Gastrocnemius medialis (tissue), 4 donors: ENCODE measurements around the gene KLHL18. TPM values are rescaled to one million over a fixed set of nuclear protein-coding genes. Genes with fewer than 3 reads are reported as not detected.

ENCODE experiments used
- ATAC-seq, 2 donors: fragments of 150-250 bp; one replicate each; pipeline ENCODE4 v1.9.1; 2016
- DNase-seq, 2 donors: peaks; one replicate each; pipeline ENCODE4 v3.0.0-alpha.2; 2019
- H3K27ac ChIP-seq, 4 donors: fragments of 200-600 bp; sonication (generic); 1 replicate in 1 of 4; 2 replicates in 3 of 4; pipeline ENCODE4 v1.5.1; 2016 to 2018; ENCODE audit warnings: mild to moderate bottlenecking in 2 of 4, moderate library complexity in 1 of 4
- H3K27me3 ChIP-seq, 3 donors: fragments of 200-600 bp; sonication (generic) in 2 of 3; 1 replicate in 1 of 3; 2 replicates in 2 of 3; pipeline versions ENCODE4 v1.5.1 to v1.6.0; 2016 to 2019; ENCODE audit warnings: mild to moderate bottlenecking in 1 of 3, moderate library complexity in 1 of 3
- H3K36me3 ChIP-seq, 2 donors: fragments of 200-600 bp; sonication (generic) in 1 of 2; one replicate each; pipeline ENCODE4 v1.5.1; 2017 to 2018
- H3K4me1 ChIP-seq, 2 donors: fragments of 200-600 bp; sonication (generic) in 1 of 2; one replicate each; pipeline ENCODE4 v1.5.1; 2016 to 2017; ENCODE audit warnings: mild to moderate bottlenecking in 2 of 2
- H3K4me3 ChIP-seq, 4 donors: fragments of 200-600 bp; sonication (generic) in 3 of 4; 1 replicate in 1 of 4; 2 replicates in 3 of 4; pipeline ENCODE4 v1.5.1; 2016 to 2019; ENCODE audit warnings: mild to moderate bottlenecking in 2 of 4
- H3K9me3 ChIP-seq, 3 donors: fragments of 200-600 bp; sonication (generic) in 2 of 3; 1 replicate in 1 of 3; 2 replicates in 2 of 3; pipeline ENCODE4 v1.5.1; 2016 to 2019
- CTCF ChIP-seq, 5 experiments: fragments of 450-650 bp in 3 of 5; fragments of 200-600 bp in 2 of 5; sonication (generic) in 2 of 5; IDR thresholded peaks in 4 of 5; conservative IDR thresholded peaks in 1 of 5; 1 replicate in 4 of 5; 2 replicates in 1 of 5; pipeline ENCODE4 v1.5.1; 2016 to 2019; ENCODE audit warnings: antibody characterized with exemption in 5 of 5, mild to moderate bottlenecking in 3 of 5, moderate library complexity in 3 of 5
- POLR2A ChIP-seq, 2 donors: fragments of 450-650 bp; IDR thresholded peaks; one replicate each; pipeline ENCODE4 v1.6.1; 2017; ENCODE audit warnings: antibody characterized with exemption in 2 of 2, mild to moderate bottlenecking in 2 of 2, moderate library complexity in 2 of 2
- in situ Hi-C, 4 donors: fragments of 200-750 bp; cut with MboI; loops; one replicate each; pipeline versions ENCODE4 v1.15.0 to v1.8.0; 2017; ENCODE audit warnings: low sequenced_read_pairs in 4 of 4
- intact Hi-C: fragments of 100-400 bp; cut with DNase I; formaldehyde crosslinking; loops from one replicate; pipeline ENCODE4 v1.15.1; 2023; ENCODE audit warnings: low total_unique reads
- total RNA-seq, 4 donors: library from RNA; depleted of rRNA; stranded (reverse); fragments of >200 nt; gene quantifications; one replicate each; pipeline versions ENCODE4 v1.1.0 to v1.2.3, GENCODE V29; 2016

Gene KLHL18
- total RNA-seq, 4 donors from 2014 or later, result 19.0 to 26.3 (median 22.4) TPM

GRCh38 chr3:47293822-47294221 is 11.1 kb downstream of the KLHL18 start:
- TF ChIP-seq POLR2A (IDR thresholded peaks at IDR 0.05) (no peak), CTCF (IDR thresholded peaks at IDR 0.05 in 4 of 5, conservative IDR thresholded peaks at IDR 0.05 in 1 of 5) (no peak)
- intact Hi-C loops (no loop called here), in situ Hi-C loops (no loop called here)
- Histone ChIP-seq H3K9me3 (no peaks in the 10 kb centered on the region), H3K36me3 (peaks cover 0 to 15% of the 10 kb centered on the region in 2 donors), H3K4me3 (no peak overlapping the region), H3K27ac (no peak overlapping the region), H3K27me3 (no peaks in the 10 kb centered on the region), H3K4me1 (peaks cover 0 to 19% of the 10 kb centered on the region in 2 donors)
- no peak for ATAC-seq
- no peak for DNase-seq

- H3K4me1 ChIP-seq, result peaks cover 0 to 19% of the 10 kb centered on the region in 2 donors
- ATAC-seq (no peak), DNase-seq (no peak)
- intact Hi-C loops, result no loop called here
- H3K9me3 ChIP-seq, result no peaks in the 10 kb centered on the region
- TF ChIP-seq CTCF (IDR thresholded peaks at IDR 0.05 in 4 of 5, conservative IDR thresholded peaks at IDR 0.05 in 1 of 5) (no peak), POLR2A (IDR thresholded peaks at IDR 0.05) (no peak)
- H3K36me3 ChIP-seq, result peaks cover 0 to 10% of the 10 kb centered on the region in 2 donors
- no peaks in the 10 kb centered on the region for H3K27me3 ChIP-seq
- no peak overlapping the region for H3K27ac ChIP-seq
- in situ Hi-C loops, result no loop called here
- no peak overlapping the region for H3K4me3 ChIP-seq
Observed at GRCh38 chr3:47294392-47294791, 11.6 kb downstream of the KLHL18 start.

DNA sequence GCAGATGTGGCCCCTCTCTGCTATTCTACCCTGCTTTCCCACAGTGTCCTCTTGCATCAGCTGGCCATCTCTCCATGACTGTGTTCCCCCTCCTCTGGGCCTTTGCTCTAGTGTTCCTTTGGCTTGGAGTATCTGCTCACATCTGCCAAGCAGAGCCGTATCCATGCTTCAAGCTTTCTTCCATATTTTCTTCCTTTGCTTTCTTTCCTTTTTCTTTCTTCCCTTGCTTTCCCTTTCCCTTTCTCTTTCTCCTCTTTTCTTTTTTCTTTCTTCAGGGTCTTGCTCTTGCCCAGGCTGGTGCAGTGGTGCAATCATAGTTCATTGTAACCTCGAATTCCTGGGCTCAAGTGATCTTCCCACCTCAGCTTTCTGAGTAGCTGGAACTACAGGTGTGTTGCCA is 12.6 kb downstream of the KLHL18 start:
- Histone ChIP-seq H3K4me1 (peaks cover 0 to 19% of the 10 kb centered on the region in 2 donors), H3K4me3 (no peak overlapping the region), H3K27ac (no peak overlapping the region), H3K27me3 (no peaks in the 10 kb centered on the region), H3K36me3 (peaks cover 0 to under 1% of the 10 kb centered on the region in 2 donors), H3K9me3 (no peaks in the 10 kb centered on the region)
- ATAC-seq (no peak), DNase-seq (no peak)
- intact Hi-C loops (no loop called here), in situ Hi-C loops (no loop called here)
- TF ChIP-seq CTCF (IDR thresholded peaks at IDR 0.05 in 4 of 5, conservative IDR thresholded peaks at IDR 0.05 in 1 of 5), result no peak
- TF ChIP-seq POLR2A (IDR thresholded peaks at IDR 0.05), result no peak

GRCh38 chr3:47295976-47296375 is 13.2 kb downstream of the KLHL18 start:
- Histone ChIP-seq H3K27me3 (no peaks in the 10 kb centered on the region), H3K4me1 (peaks cover 0 to 16% of the 10 kb centered on the region in 2 donors), H3K36me3 (no peaks in the 10 kb centered on the region), H3K4me3 (no peak overlapping the region), H3K9me3 (no peaks in the 10 kb centered on the region), H3K27ac (no peak overlapping the region)
- TF ChIP-seq POLR2A (IDR thresholded peaks at IDR 0.05) (no peak), CTCF (IDR thresholded peaks at IDR 0.05 in 4 of 5, conservative IDR thresholded peaks at IDR 0.05 in 1 of 5) (no peak)
- DNase-seq (no peak), ATAC-seq (no peak)
- in situ Hi-C loops, result no loop called here
- intact Hi-C loops, result no loop called here
